Peyer's patch (tissue), 4 donors: ENCODE results near the gene TGFBR3L.

Source experiments
- CTCF ChIP-seq, 6 experiments: fragments of 450-650 bp in 4 of 6; fragments of 200-600 bp in 2 of 6; sonication (generic) in 1 of 6; IDR thresholded peaks; one replicate each; pipeline ENCODE4 v1.5.1; 2017 to 2019; ENCODE audit warnings: antibody characterized with exemption in 6 of 6, mild to moderate bottlenecking in 3 of 6, moderate library complexity in 1 of 6
- POLR2A ChIP-seq, 2 donors: fragments of 450-650 bp; IDR thresholded peaks; one replicate each; pipeline ENCODE4 v1.5.1; 2017; ENCODE audit warnings: antibody characterized with exemption in 2 of 2, mild to moderate bottlenecking in 2 of 2, moderate library complexity in 2 of 2

GRCh38 chr19:7877249-7877836 is 37.3 kb upstream of the TGFBR3L start:
- no peak for TF ChIP-seq CTCF (IDR thresholded peaks at IDR 0.05)
- no peak for TF ChIP-seq POLR2A (IDR thresholded peaks at IDR 0.05)
